NT2/D1 (cell line): Measurements from ENCODE around the gene EXOC3L2.

ENCODE experiments used
- DNase-seq: peaks from one replicate; pipeline ENCODE4 v3.0.0-alpha.2; 2011; ENCODE audit warnings: low read depth, low spot score
- H3K27me3 ChIP-seq: 2 replicates; pipeline ENCODE4 v1.6.0; 2011; ENCODE audit warnings: mild to moderate bottlenecking; ENCODE audit not compliant: insufficient read length, insufficient read depth
- H3K36me3 ChIP-seq: 2 replicates; pipeline ENCODE4 v1.6.1; 2011; ENCODE audit warnings: mild to moderate bottlenecking, low read length, mixed read lengths; ENCODE audit not compliant: insufficient read depth, insufficient read length
- H3K4me1 ChIP-seq: 2 replicates; pipeline ENCODE4 v1.5.1; 2011; ENCODE audit not compliant: insufficient read depth, insufficient read length
- H3K4me3 ChIP-seq: 2 replicates; pipeline ENCODE4 v1.5.1; 2011; ENCODE audit warnings: low read depth; ENCODE audit not compliant: insufficient read length
- H3K9ac ChIP-seq: 2 replicates; pipeline ENCODE4 v1.6.0; 2011; ENCODE audit warnings: low read depth; ENCODE audit not compliant: insufficient read length
- H3K9me3 ChIP-seq: 2 replicates; pipeline ENCODE4 v1.5.1; 2011; ENCODE audit warnings: mild to moderate bottlenecking, low read length; ENCODE audit not compliant: insufficient read depth
- SUZ12 ChIP-seq: IDR thresholded peaks from 2 replicates; pipeline ENCODE4 v1.6.1; 2011; ENCODE audit not compliant: insufficient read length, insufficient read depth; ENCODE audit errors: extremely low read depth
- YY1 ChIP-seq: IDR thresholded peaks from 2 replicates; pipeline ENCODE4 v1.6.1; 2011; ENCODE audit not compliant: insufficient read length, insufficient read depth
- ZNF274 ChIP-seq: IDR thresholded peaks from 2 replicates; pipeline ENCODE4 v1.6.1; 2011; ENCODE audit warnings: mild to moderate bottlenecking, low read depth, low read length

The EXOC3L2 gene

GRCh38 chr19:45172173-45172572, 73.0 kb downstream of the EXOC3L2 start:
- DNase-seq, result no peak
- Histone ChIP-seq H3K9ac (no peak overlapping the region), H3K4me1 (peaks cover 9% of the 10 kb centered on the region), H3K36me3 (no peaks in the 10 kb centered on the region), H3K4me3 (no peak overlapping the region), H3K9me3 (no peaks in the 10 kb centered on the region), H3K27me3 (no peaks in the 10 kb centered on the region)
- TF ChIP-seq SUZ12 (no peak), ZNF274 (no peak), YY1 (no peak)

- H3K4me1 ChIP-seq, result peaks cover 14% of the 10 kb centered on the region
- no peak for TF ChIP-seq ZNF274
- TF ChIP-seq YY1, result no peak
- no peak for TF ChIP-seq SUZ12
- no peaks in the 10 kb centered on the region for H3K27me3 ChIP-seq
Observed at GRCh38 chr19:45171211-45171623, 74.0 kb downstream of the EXOC3L2 start.

GRCh38 chr19:45170146-45171106, 74.8 kb downstream of the EXOC3L2 start:
- Histone ChIP-seq H3K36me3 (no peaks in the 10 kb centered on the region), H3K9ac (peak overlapping the region; percentile 32), H3K4me1 (peaks cover 14% of the 10 kb centered on the region), H3K27me3 (no peaks in the 10 kb centered on the region), H3K4me3 (no peak overlapping the region), H3K9me3 (no peaks in the 10 kb centered on the region)
- no peak for DNase-seq
- TF ChIP-seq YY1 (no peak), SUZ12 (no peak), ZNF274 (no peak)

More at GRCh38 chr19:45171211-45171623, 74.0 kb downstream of the EXOC3L2 start:
- Histone ChIP-seq H3K4me3 (no peak overlapping the region), H3K9me3 (no peaks in the 10 kb centered on the region), H3K36me3 (no peaks in the 10 kb centered on the region), H3K9ac (no peak overlapping the region)
- DNase-seq, result no peak

GRCh38 chr19:45169602-45170001, 75.6 kb downstream of the EXOC3L2 start:
- no peak for DNase-seq
- Histone ChIP-seq H3K9me3 (no peaks in the 10 kb centered on the region), H3K4me1 (peaks cover 20% of the 10 kb centered on the region), H3K27me3 (no peaks in the 10 kb centered on the region), H3K9ac (no peak overlapping the region), H3K4me3 (no peak overlapping the region), H3K36me3 (no peaks in the 10 kb centered on the region)
- no peak for TF ChIP-seq YY1
- TF ChIP-seq SUZ12, result no peak
- no peak for TF ChIP-seq ZNF274

GRCh38 chr19:45168767-45169351, 76.3 kb downstream of the EXOC3L2 start:
- no peaks in the 10 kb centered on the region for H3K9me3 ChIP-seq

GRCh38 chr19:45166723-45167252, 78.4 kb downstream of the EXOC3L2 start:
- H3K27me3 ChIP-seq, result no peaks in the 10 kb centered on the region
- peak overlapping the region; percentile 32 for H3K9ac ChIP-seq
- H3K36me3 ChIP-seq, result no peaks in the 10 kb centered on the region
- H3K4me1 ChIP-seq, result peaks cover 33% of the 10 kb centered on the region
- no peak for DNase-seq
- H3K4me3 ChIP-seq, result no peak overlapping the region
- TF ChIP-seq ZNF274 (no peak), SUZ12 (no peak), YY1 (no peak)
- H3K9me3 ChIP-seq, result no peaks in the 10 kb centered on the region

More at GRCh38 chr19:45168767-45169351, 76.3 kb downstream of the EXOC3L2 start:
- TF ChIP-seq ZNF274, result no peak
- no peak for TF ChIP-seq SUZ12
- no peak for TF ChIP-seq YY1
- DNase-seq, result no peak
- Histone ChIP-seq H3K4me1 (peaks cover 26% of the 10 kb centered on the region), H3K9ac (no peak overlapping the region), H3K36me3 (no peaks in the 10 kb centered on the region), H3K4me3 (no peak overlapping the region), H3K27me3 (no peaks in the 10 kb centered on the region)
